WTC11 (cell line): ENCODE data around the gene PRAMEF33.
"Not testable (repeated sequence)": the region's sequence is repeated elsewhere in the genome, so short reads cannot be mapped to it uniquely, and the experiment has no call there.

ENCODE experiments used
- EMX1 ChIP-seq: fragments of 250-450 bp; sonication (Bioruptor Pico); IDR thresholded peaks from 2 replicates; pipeline ENCODE4 v1.8.0; 2021; ENCODE audit warnings: mild to moderate bottlenecking
- NR2C2 ChIP-seq: sonication (generic); formaldehyde crosslinking; IDR thresholded peaks from 2 replicates; pipeline ENCODE4 v1.8.0; 2022; ENCODE audit warnings: mild to moderate bottlenecking, missing genetic modification reagents
- TF ChIP-seq, protein P1 (sequence below): sonication (generic); formaldehyde crosslinking; IDR thresholded peaks from 2 replicates; pipeline ENCODE4 v1.8.0; 2023; ENCODE audit warnings: missing genetic modification reagents
- TF ChIP-seq, protein P2 (sequence below): sonication (generic); formaldehyde crosslinking; IDR thresholded peaks from 2 replicates; pipeline ENCODE4 v1.8.0; 2022; ENCODE audit warnings: mild to moderate bottlenecking, missing genetic modification reagents
- TF ChIP-seq, protein P3 (sequence below): fragments of 200-600 bp; IDR thresholded peaks from 2 replicates; pipeline ENCODE4 v1.8.0; 2022; ENCODE audit warnings: antibody characterized with exemption

DNA sequence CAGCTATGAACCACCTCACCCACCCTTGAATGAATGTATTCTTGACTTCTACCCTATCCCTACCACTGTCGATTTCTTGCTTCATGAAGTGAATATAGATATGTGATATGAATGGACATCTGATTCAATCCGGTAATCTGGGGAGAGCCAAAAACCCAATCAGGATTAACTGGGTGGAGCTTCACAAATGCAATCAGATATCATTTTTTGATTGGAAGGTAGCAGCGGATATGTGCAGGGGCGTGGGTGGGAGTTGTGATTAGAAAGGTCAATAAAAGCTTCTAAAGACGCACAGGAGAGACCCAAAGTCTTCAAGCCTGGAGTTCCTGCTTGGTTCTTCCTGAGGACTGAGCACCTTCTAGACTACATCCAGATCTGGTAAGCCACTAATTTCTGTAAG, 49.4 kb upstream of the PRAMEF33 start, which contains the start of gene PRAMEF5:
- TF ChIP-seq EMX1, NR2C2 (CRISPR knock-in tag): not testable (repeated sequence)
- TF ChIP-seq, protein P1, sequence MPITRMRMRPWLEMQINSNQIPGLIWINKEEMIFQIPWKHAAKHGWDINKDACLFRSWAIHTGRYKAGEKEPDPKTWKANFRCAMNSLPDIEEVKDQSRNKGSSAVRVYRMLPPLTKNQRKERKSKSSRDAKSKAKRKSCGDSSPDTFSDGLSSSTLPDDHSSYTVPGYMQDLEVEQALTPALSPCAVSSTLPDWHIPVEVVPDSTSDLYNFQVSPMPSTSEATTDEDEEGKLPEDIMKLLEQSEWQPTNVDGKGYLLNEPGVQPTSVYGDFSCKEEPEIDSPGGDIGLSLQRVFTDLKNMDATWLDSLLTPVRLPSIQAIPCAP (CRISPR knock-in tag), result not testable (repeated sequence)
- TF ChIP-seq, protein P2, sequence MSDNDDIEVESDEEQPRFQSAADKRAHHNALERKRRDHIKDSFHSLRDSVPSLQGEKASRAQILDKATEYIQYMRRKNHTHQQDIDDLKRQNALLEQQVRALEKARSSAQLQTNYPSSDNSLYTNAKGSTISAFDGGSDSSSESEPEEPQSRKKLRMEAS (CRISPR knock-in tag), result not testable (repeated sequence)
- TF ChIP-seq, protein P3, sequence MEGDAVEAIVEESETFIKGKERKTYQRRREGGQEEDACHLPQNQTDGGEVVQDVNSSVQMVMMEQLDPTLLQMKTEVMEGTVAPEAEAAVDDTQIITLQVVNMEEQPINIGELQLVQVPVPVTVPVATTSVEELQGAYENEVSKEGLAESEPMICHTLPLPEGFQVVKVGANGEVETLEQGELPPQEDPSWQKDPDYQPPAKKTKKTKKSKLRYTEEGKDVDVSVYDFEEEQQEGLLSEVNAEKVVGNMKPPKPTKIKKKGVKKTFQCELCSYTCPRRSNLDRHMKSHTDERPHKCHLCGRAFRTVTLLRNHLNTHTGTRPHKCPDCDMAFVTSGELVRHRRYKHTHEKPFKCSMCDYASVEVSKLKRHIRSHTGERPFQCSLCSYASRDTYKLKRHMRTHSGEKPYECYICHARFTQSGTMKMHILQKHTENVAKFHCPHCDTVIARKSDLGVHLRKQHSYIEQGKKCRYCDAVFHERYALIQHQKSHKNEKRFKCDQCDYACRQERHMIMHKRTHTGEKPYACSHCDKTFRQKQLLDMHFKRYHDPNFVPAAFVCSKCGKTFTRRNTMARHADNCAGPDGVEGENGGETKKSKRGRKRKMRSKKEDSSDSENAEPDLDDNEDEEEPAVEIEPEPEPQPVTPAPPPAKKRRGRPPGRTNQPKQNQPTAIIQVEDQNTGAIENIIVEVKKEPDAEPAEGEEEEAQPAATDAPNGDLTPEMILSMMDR, result not testable (repeated sequence)
